C4-2B (cell line): Measurements from ENCODE around the gene STX1A.

Experiments
- ZFX ChIP-seq: fragments of 450-650 bp; IDR thresholded peaks from 2 replicates; pipeline ENCODE4 v1.6.1; 2017
- TF ChIP-seq, protein P1 (sequence below): fragments of 450-650 bp; conservative IDR thresholded peaks from 2 replicates; pipeline ENCODE4 v1.5.1; 2017; ENCODE audit warnings: mild to moderate bottlenecking

DNA sequence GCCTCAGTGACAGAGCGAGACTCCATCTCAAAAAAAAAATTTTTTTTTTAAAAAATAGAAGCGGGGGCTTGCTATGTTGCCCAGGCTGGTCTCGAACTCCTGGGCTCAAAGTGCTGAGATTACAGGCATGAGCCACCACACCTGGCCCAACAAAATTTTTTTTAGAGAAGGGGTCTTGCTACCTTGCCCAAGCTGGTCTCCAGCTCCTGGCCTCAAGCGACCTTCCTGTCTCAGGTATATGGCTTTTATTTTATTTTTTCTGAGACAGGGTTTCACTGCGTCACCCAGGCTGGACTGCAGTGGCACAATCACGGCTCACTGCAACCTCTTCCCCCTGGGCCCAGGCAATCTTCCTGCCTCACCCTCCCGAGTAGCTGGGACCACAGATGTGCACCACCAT is 20.7 kb upstream of the STX1A start:
- TF ChIP-seq, protein P1, sequence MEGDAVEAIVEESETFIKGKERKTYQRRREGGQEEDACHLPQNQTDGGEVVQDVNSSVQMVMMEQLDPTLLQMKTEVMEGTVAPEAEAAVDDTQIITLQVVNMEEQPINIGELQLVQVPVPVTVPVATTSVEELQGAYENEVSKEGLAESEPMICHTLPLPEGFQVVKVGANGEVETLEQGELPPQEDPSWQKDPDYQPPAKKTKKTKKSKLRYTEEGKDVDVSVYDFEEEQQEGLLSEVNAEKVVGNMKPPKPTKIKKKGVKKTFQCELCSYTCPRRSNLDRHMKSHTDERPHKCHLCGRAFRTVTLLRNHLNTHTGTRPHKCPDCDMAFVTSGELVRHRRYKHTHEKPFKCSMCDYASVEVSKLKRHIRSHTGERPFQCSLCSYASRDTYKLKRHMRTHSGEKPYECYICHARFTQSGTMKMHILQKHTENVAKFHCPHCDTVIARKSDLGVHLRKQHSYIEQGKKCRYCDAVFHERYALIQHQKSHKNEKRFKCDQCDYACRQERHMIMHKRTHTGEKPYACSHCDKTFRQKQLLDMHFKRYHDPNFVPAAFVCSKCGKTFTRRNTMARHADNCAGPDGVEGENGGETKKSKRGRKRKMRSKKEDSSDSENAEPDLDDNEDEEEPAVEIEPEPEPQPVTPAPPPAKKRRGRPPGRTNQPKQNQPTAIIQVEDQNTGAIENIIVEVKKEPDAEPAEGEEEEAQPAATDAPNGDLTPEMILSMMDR = no peak
- TF ChIP-seq ZFX = no peak
